ENCODE data around the gene ACAD11.

The ACAD11 gene

GRCh38 chr3:132542577-132542976, 117.0 kb downstream of the ACAD11 start:
- WGBS, 2 donors (ENCODE audit: extremely low coverage in 2 of 2, insufficient read length in 2 of 2, insufficient replicate concordance in 1 of 2), result no CpG with 5 or more reads among the region's 2 CpGs
- Histone ChIP-seq H3K14ac (ENCODE audit: low read length) (no peak overlapping the region), H3K4me1 (ENCODE audit: control insufficient read depth in 2 of 2, insufficient read depth in 1 of 2, low read depth in 1 of 2, low read length in 2 of 2) (no peaks in the 10 kb centered on the region), H3K79me1 (ENCODE audit: low read depth, low read length) (no peaks in the 10 kb centered on the region), H2AK5ac (ENCODE audit: low read depth, low read length) (no peak overlapping the region), H3K27me3 (ENCODE audit: control insufficient read depth in 3 of 3, insufficient read depth in 3 of 3, low read depth in 1 of 3, low read length in 3 of 3) (no peaks in the 10 kb centered on the region), H2BK5ac (ENCODE audit: low read length) (no peak overlapping the region), H3K36me3 (replicated peaks in 1 of 2; ENCODE audit: control insufficient read depth in 2 of 2, insufficient read depth in 2 of 2, low read length in 2 of 2) (peaks cover 6 to 45% of the 10 kb centered on the region in 2 donors), H3K4me2 (ENCODE audit: insufficient read depth, low read length, poor library complexity, severe bottlenecking) (no peak overlapping the region), H3K18ac (ENCODE audit: low read length) (no peak overlapping the region), H3K23ac (ENCODE audit: low read depth, low read length, poor library complexity) (no peak overlapping the region), H4K8ac (ENCODE audit: low read depth, low read length) (no peak overlapping the region), H3K4ac (ENCODE audit: low read length) (no peak overlapping the region), H2BK120ac (ENCODE audit: low read depth, low read length) (no peak overlapping the region), H2BK12ac (ENCODE audit: low read length) (no peak overlapping the region), H2AFZ (ENCODE audit: low read length) (no peak overlapping the region), H3K4me3 (ENCODE audit: low read length in 2 of 2) (no peak overlapping the region), H3K27ac (replicated peaks; ENCODE audit: low read length) (no peak overlapping the region), H3K9ac (ENCODE audit: low read depth, low read length, poor library complexity) (no peak overlapping the region), H2BK15ac (ENCODE audit: low read length) (no peak overlapping the region), H3K9me3 (replicated peaks in 1 of 2; ENCODE audit: control insufficient read depth in 2 of 2, insufficient read depth in 1 of 2, low read depth in 1 of 2, low read length in 2 of 2) (no peaks in the 10 kb centered on the region), H4K91ac (ENCODE audit: low read depth, low read length, poor library complexity) (no peak overlapping the region)
- DNase-seq (ENCODE audit: low spot score), result no peak

GRCh38 chr3:132539681-132540080, 119.9 kb downstream of the ACAD11 start:
- no peak overlapping the region for H3K4ac ChIP-seq (ENCODE audit: low read length)
- no peak overlapping the region for H3K23ac ChIP-seq (ENCODE audit: low read depth, low read length, poor library complexity)
- no peak overlapping the region for H3K4me2 ChIP-seq (ENCODE audit: insufficient read depth, low read length, poor library complexity, severe bottlenecking)
- H3K27ac ChIP-seq (replicated peaks; ENCODE audit: low read length), result no peak overlapping the region
- H2AFZ ChIP-seq (ENCODE audit: low read length), result no peak overlapping the region
- H3K36me3 ChIP-seq (replicated peaks in 1 of 2; ENCODE audit: control insufficient read depth in 2 of 2, insufficient read depth in 2 of 2, low read length in 2 of 2), result peaks cover 8 to 71% of the 10 kb centered on the region in 2 donors
- no peak overlapping the region for H4K8ac ChIP-seq (ENCODE audit: low read depth, low read length)
- H3K18ac ChIP-seq (ENCODE audit: low read length), result no peak overlapping the region
- H2BK5ac ChIP-seq (ENCODE audit: low read length), result no peak overlapping the region
- H4K91ac ChIP-seq (ENCODE audit: low read depth, low read length, poor library complexity), result no peak overlapping the region
- no peak overlapping the region for H3K9ac ChIP-seq (ENCODE audit: low read depth, low read length, poor library complexity)
- DNase-seq (ENCODE audit: low spot score), result no peak
- no peaks in the 10 kb centered on the region for H3K27me3 ChIP-seq (ENCODE audit: control insufficient read depth in 3 of 3, insufficient read depth in 3 of 3, low read depth in 1 of 3, low read length in 3 of 3)
- H3K9me3 ChIP-seq (replicated peaks in 1 of 2; ENCODE audit: control insufficient read depth in 2 of 2, insufficient read depth in 1 of 2, low read depth in 1 of 2, low read length in 2 of 2), result no peaks in the 10 kb centered on the region
- no peak overlapping the region for H2BK12ac ChIP-seq (ENCODE audit: low read length)
- no CpG with 5 or more reads among the region's 3 CpGs for WGBS, 2 donors (ENCODE audit: extremely low coverage in 2 of 2, insufficient read length in 2 of 2, insufficient replicate concordance in 1 of 2)
- H3K79me1 ChIP-seq (ENCODE audit: low read depth, low read length), result no peaks in the 10 kb centered on the region
- no peak overlapping the region for H2BK120ac ChIP-seq (ENCODE audit: low read depth, low read length)
- H3K4me1 ChIP-seq (ENCODE audit: control insufficient read depth in 2 of 2, insufficient read depth in 1 of 2, low read depth in 1 of 2, low read length in 2 of 2), result no peaks in the 10 kb centered on the region
- no peak overlapping the region for H2AK5ac ChIP-seq (ENCODE audit: low read depth, low read length)
- H3K14ac ChIP-seq (ENCODE audit: low read length), result no peak overlapping the region
- no peak overlapping the region for H2BK15ac ChIP-seq (ENCODE audit: low read length)
- H3K4me3 ChIP-seq (ENCODE audit: low read length in 2 of 2), result no peak overlapping the region

DNA sequence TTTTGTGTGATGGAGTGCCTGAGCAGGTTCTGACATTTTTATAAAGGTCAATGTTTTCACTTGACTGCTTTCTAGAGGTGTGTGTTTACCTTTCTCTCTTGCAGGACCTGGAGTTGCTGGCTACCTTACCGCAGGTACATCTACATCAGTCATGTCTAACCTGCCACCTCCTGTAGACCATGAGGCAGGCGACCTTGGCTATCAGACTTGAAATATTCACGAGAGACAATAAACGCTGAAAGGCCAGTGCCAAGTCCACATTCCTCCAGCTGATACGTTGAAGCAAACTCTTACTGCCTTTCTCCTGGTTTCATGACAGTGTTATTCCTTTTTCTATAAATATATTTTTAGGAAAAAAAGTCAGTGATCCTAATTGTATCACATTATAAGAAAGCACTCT, 121.5 kb downstream of the ACAD11 start:
- Histone ChIP-seq H2AFZ (ENCODE audit: low read length) (no peak overlapping the region), H3K18ac (ENCODE audit: low read length) (no peak overlapping the region), H2AK5ac (ENCODE audit: low read depth, low read length) (no peak overlapping the region), H3K36me3 (replicated peaks in 1 of 2; ENCODE audit: control insufficient read depth in 2 of 2, insufficient read depth in 2 of 2, low read length in 2 of 2) (peaks cover 8 to 86% of the 10 kb centered on the region in 2 donors), H2BK120ac (ENCODE audit: low read depth, low read length) (no peak overlapping the region), H2BK5ac (ENCODE audit: low read length) (no peak overlapping the region), H3K23ac (ENCODE audit: low read depth, low read length, poor library complexity) (no peak overlapping the region), H2BK15ac (ENCODE audit: low read length) (no peak overlapping the region), H4K8ac (ENCODE audit: low read depth, low read length) (no peak overlapping the region), H3K27ac (replicated peaks; ENCODE audit: low read length) (no peak overlapping the region), H3K9ac (ENCODE audit: low read depth, low read length, poor library complexity) (no peak overlapping the region), H3K4me1 (ENCODE audit: control insufficient read depth in 2 of 2, insufficient read depth in 1 of 2, low read depth in 1 of 2, low read length in 2 of 2) (no peaks in the 10 kb centered on the region), H4K91ac (ENCODE audit: low read depth, low read length, poor library complexity) (no peak overlapping the region), H3K9me3 (replicated peaks in 1 of 2; ENCODE audit: control insufficient read depth in 2 of 2, insufficient read depth in 1 of 2, low read depth in 1 of 2, low read length in 2 of 2) (no peaks in the 10 kb centered on the region), H3K27me3 (ENCODE audit: control insufficient read depth in 3 of 3, insufficient read depth in 3 of 3, low read depth in 1 of 3, low read length in 3 of 3) (no peaks in the 10 kb centered on the region), H3K79me1 (ENCODE audit: low read depth, low read length) (no peaks in the 10 kb centered on the region), H3K4ac (ENCODE audit: low read length) (no peak overlapping the region), H3K4me3 (ENCODE audit: low read length in 2 of 2) (no peak overlapping the region), H2BK12ac (ENCODE audit: low read length) (no peak overlapping the region), H3K4me2 (ENCODE audit: insufficient read depth, low read length, poor library complexity, severe bottlenecking) (no peak overlapping the region), H3K14ac (ENCODE audit: low read length) (no peak overlapping the region)
- WGBS, 2 donors (ENCODE audit: extremely low coverage in 2 of 2, insufficient read length in 2 of 2, insufficient replicate concordance in 1 of 2), result no CpG with 5 or more reads among the region's 5 CpGs
- no peak for DNase-seq (ENCODE audit: low spot score)

DNA sequence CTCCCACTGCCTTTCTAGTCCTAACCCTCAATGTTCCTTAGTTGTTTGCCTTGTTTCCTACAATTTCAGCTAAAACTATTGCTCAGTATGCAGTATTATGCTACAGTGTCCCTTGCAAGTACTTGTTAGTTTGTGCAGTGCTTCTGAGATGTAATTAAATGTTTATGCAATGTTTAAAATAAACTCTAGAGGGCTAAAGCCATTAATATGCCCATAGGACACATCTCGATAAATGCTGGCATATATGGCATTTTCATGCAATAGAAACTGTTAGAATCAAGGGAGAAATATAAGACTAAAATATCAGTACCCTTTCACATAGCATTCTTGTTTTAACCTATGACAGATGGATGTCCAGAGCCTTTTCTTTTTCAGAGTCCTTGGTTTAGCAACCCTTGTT, 122.3 kb downstream of the ACAD11 start:
- no peak overlapping the region for H3K4ac ChIP-seq (ENCODE audit: low read length)
- H3K27me3 ChIP-seq (ENCODE audit: control insufficient read depth in 3 of 3, insufficient read depth in 3 of 3, low read depth in 1 of 3, low read length in 3 of 3), result no peaks in the 10 kb centered on the region
- no peak overlapping the region for H3K4me2 ChIP-seq (ENCODE audit: insufficient read depth, low read length, poor library complexity, severe bottlenecking)
- H2BK5ac ChIP-seq (ENCODE audit: low read length), result no peak overlapping the region
- no peak overlapping the region for H3K27ac ChIP-seq (replicated peaks; ENCODE audit: low read length)
- no peak overlapping the region for H3K4me3 ChIP-seq (ENCODE audit: low read length in 2 of 2)
- no peak overlapping the region for H2BK120ac ChIP-seq (ENCODE audit: low read depth, low read length)
- H4K91ac ChIP-seq (ENCODE audit: low read depth, low read length, poor library complexity), result no peak overlapping the region
- no peak overlapping the region for H3K9ac ChIP-seq (ENCODE audit: low read depth, low read length, poor library complexity)
- DNase-seq (ENCODE audit: low spot score), result no peak
- no CpG with 5 or more reads among the region's 1 CpG for WGBS, 2 donors (ENCODE audit: extremely low coverage in 2 of 2, insufficient read length in 2 of 2, insufficient replicate concordance in 1 of 2)
- no peak overlapping the region for H3K23ac ChIP-seq (ENCODE audit: low read depth, low read length, poor library complexity)
- H2BK12ac ChIP-seq (ENCODE audit: low read length), result no peak overlapping the region
- H3K36me3 ChIP-seq (replicated peaks in 1 of 2; ENCODE audit: control insufficient read depth in 2 of 2, insufficient read depth in 2 of 2, low read length in 2 of 2), result peaks cover 8 to 88% of the 10 kb centered on the region in 2 donors
- no peaks in the 10 kb centered on the region for H3K9me3 ChIP-seq (replicated peaks in 1 of 2; ENCODE audit: control insufficient read depth in 2 of 2, insufficient read depth in 1 of 2, low read depth in 1 of 2, low read length in 2 of 2)
- H2AK5ac ChIP-seq (ENCODE audit: low read depth, low read length), result no peak overlapping the region
- no peaks in the 10 kb centered on the region for H3K4me1 ChIP-seq (ENCODE audit: control insufficient read depth in 2 of 2, insufficient read depth in 1 of 2, low read depth in 1 of 2, low read length in 2 of 2)
- no peak overlapping the region for H4K8ac ChIP-seq (ENCODE audit: low read depth, low read length)
- H3K18ac ChIP-seq (ENCODE audit: low read length), result no peak overlapping the region
- no peaks in the 10 kb centered on the region for H3K79me1 ChIP-seq (ENCODE audit: low read depth, low read length)
- H2AFZ ChIP-seq (ENCODE audit: low read length), result no peak overlapping the region
- no peak overlapping the region for H3K14ac ChIP-seq (ENCODE audit: low read length)
- no peak overlapping the region for H2BK15ac ChIP-seq (ENCODE audit: low read length)
